IMR-90 (cell line): ENCODE data around the gene TRIM37.

ENCODE experiments used
- CEBPB ChIP-seq: IDR thresholded peaks from 2 replicates; pipeline ENCODE4 v1.6.1; 2012; ENCODE audit warnings: low read depth, low read length, improper control_type of control experiment
- CHD1 ChIP-seq: IDR thresholded peaks from 2 replicates; pipeline ENCODE4 v1.6.1; 2012; ENCODE audit warnings: low read depth, low read length, improper control_type of control experiment
- CTCF ChIP-seq: conservative IDR thresholded peaks from 2 replicates; pipeline ENCODE4 v1.5.1; 2012; ENCODE audit warnings: mild to moderate bottlenecking, low read depth, low read length, improper control_type of control experiment
- FOS ChIP-seq: fragments of 150-350 bp; IDR thresholded peaks from 2 replicates; pipeline ENCODE4 v1.6.1; 2016; ENCODE audit warnings: low read depth, low read length
- MAFK ChIP-seq: IDR thresholded peaks from 2 replicates; pipeline ENCODE4 v1.6.1; 2012; ENCODE audit warnings: low read depth, low read length, improper control_type of control experiment
- MXI1 ChIP-seq: IDR thresholded peaks from 2 replicates; pipeline ENCODE4 v1.6.1; 2012; ENCODE audit warnings: low read depth, mild to moderate bottlenecking, low read length, moderate library complexity, borderline replicate concordance
- POLR2A ChIP-seq: IDR thresholded peaks from 2 replicates; pipeline ENCODE4 v1.6.1; 2012; ENCODE audit warnings: mild to moderate bottlenecking, low read depth, low read length
- SMC3 ChIP-seq: fragments of 150-350 bp; IDR thresholded peaks from 2 replicates; pipeline ENCODE4 v1.6.1; 2016; ENCODE audit warnings: low read depth, mild to moderate bottlenecking, antibody characterized with exemption, low read length, moderate library complexity

GRCh38 chr17:59000022-59000421 is 106.7 kb downstream of the TRIM37 start:
- no peak for TF ChIP-seq POLR2A
- TF ChIP-seq FOS = no peak
- no peak for TF ChIP-seq CHD1
- no peak for TF ChIP-seq CTCF
- TF ChIP-seq MXI1 = no peak
- TF ChIP-seq CEBPB = no peak
- TF ChIP-seq SMC3 = no peak
- TF ChIP-seq MAFK = no peak
